GM13976 (cell line): ENCODE results near the gene UBE2R2.
"Not testable (repeated sequence)": the region's sequence is repeated elsewhere in the genome, so short reads cannot be mapped to it uniquely, and the experiment has no call there.

Source experiments
- DNase-seq: peaks from one replicate; pipeline ENCODE4 v3.0.0; 2012; ENCODE audit warnings: low spot score
- in situ Hi-C: fragments of 300-500 bp; cut with MboI; formaldehyde crosslinking; loops from one replicate; pipeline ENCODE4 v1.12.0; 2022; ENCODE audit warnings: low sequenced_read_pairs, mixed read lengths, inconsistent platforms; ENCODE audit not compliant: unreplicated experiment
- TF ChIP-seq, protein P1 (sequence below): IDR thresholded peaks from 2 replicates; pipeline ENCODE4 v1.5.1; 2012; ENCODE audit warnings: borderline replicate concordance, mild to moderate bottlenecking; ENCODE audit not compliant: insufficient read depth; ENCODE audit errors: extremely low read depth, missing control alignments, control extremely low read depth

UBE2R2 gene

DNA sequence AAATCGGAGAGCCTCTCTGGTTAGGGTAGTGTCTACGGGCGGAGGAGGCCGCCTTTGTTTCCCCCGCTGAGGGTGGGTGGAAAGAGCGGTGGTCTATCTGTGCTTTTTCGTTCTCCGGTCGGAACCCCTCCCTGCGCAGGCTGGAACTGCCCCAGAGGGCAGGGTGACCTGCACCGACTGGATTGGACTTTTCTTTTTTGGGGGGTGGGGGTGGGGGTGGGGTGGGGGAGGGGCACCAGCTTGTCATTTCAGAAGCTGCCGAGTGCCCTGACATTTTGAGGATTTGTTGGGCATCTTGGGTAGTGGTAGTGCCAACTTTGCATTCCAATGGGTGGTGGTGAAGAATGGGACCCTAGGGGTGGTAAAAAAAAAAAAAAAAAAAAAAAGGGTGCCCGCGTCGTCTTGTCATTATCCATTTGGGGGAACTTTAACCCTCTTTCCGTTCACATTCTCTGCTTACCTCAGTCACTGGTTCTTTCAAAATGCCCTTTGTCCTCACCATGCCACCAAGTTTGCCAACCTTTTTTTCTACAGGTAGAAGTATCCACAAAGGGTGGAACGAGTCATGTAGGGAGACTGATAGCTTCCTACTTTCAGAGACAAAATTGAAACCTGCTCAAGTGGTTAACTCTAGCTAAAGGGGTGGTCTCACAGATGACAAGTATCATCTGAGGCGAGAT lies 1.3 kb downstream of the UBE2R2 start:
- DNase-seq = peak; percentile 43
- in situ Hi-C loops = no loop called here
- TF ChIP-seq, protein P1, sequence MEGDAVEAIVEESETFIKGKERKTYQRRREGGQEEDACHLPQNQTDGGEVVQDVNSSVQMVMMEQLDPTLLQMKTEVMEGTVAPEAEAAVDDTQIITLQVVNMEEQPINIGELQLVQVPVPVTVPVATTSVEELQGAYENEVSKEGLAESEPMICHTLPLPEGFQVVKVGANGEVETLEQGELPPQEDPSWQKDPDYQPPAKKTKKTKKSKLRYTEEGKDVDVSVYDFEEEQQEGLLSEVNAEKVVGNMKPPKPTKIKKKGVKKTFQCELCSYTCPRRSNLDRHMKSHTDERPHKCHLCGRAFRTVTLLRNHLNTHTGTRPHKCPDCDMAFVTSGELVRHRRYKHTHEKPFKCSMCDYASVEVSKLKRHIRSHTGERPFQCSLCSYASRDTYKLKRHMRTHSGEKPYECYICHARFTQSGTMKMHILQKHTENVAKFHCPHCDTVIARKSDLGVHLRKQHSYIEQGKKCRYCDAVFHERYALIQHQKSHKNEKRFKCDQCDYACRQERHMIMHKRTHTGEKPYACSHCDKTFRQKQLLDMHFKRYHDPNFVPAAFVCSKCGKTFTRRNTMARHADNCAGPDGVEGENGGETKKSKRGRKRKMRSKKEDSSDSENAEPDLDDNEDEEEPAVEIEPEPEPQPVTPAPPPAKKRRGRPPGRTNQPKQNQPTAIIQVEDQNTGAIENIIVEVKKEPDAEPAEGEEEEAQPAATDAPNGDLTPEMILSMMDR = no peak

- in situ Hi-C loops = no loop called here
These were observed 2.0 kb downstream of the UBE2R2 start for GRCh38 chr9:33818847-33819500.

DNA sequence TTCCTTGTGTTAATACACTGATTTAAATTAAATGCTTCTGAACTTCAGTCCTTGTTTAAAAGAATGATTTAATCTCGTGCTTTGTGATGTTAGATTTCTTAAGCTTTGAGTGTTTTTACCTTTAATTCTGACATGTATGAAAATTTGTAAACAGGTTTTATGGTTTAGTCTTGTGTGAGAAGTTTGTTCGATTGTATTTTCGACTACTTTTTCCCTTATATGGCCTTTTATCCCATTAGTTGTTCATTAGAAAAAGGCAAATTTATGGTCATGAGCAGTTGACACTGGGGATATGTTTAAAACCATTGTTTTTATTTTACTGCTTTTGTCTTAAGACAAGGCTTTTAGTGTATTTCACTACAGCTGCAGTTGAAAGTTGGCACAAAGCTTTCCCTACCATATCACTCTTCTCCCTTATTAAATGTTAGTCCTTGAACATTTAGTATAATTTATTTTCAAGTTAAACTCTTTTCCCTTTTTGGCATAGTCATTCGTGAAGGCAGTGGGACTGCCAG lies 3.3 kb downstream of the UBE2R2 start:
- no peak for DNase-seq
- in situ Hi-C loops = no loop called here
- TF ChIP-seq, protein P1 = no peak

More at GRCh38 chr9:33818847-33819500, 2.0 kb downstream of the UBE2R2 start:
- TF ChIP-seq, protein P1 = no peak
- DNase-seq = no peak

DNA sequence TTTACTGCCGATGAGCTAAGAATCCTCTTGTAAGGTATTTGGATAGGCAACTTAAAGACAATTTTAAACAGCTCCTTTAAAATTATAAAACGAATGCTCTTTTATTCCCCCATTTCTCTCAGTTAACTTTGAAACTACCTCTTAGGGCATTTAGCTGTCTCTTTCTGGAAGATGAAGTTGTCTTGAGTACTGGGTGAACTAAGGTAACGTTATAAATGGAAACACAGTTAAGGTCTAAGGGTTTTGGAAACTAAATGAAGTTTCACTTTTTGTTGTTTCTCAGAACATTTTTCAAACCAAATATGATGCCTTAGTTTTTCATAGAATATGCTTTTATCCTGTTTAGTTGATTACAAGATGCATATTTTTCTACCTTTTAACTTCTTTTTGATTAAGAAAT lies 6.8 kb downstream of the UBE2R2 start:
- peak; percentile 42 for DNase-seq
- in situ Hi-C loops = no loop called here
- TF ChIP-seq, protein P1 = no peak

GRCh38 chr9:33827285-33827684 lies 10.3 kb downstream of the UBE2R2 start:
- in situ Hi-C loops, DNase-seq: not testable (repeated sequence)

GRCh38 chr9:33829641-33830230 lies 12.8 kb downstream of the UBE2R2 start:
- DNase-seq, in situ Hi-C loops: not testable (repeated sequence)

- in situ Hi-C loops = no loop called here
- DNase-seq = no peak
- TF ChIP-seq, protein P1 = no peak
These were observed 18.8 kb downstream of the UBE2R2 start for GRCh38 chr9:33835625-33836260.

DNA sequence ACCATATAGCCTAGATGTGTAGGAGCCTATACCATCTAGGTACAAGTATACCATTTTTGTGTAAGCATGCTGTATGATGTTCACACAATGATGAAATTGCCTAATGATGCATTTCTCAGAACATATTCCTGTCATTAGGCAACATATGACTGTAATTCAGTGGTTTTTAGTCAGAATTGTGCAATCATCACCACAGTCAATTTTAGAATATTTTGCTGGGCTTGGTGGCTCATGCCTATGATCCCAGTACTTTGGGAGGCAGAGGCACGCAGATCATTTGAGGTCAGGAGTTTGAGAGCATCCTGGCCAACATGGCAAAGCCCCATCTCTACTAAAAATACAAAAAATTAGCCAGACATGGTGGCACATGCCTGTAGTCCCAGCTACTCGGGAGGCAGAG lies 19.3 kb downstream of the UBE2R2 start:
- in situ Hi-C loops, DNase-seq: not testable (repeated sequence)
